GM19467 (cell line): ENCODE results near the gene RNF130.
A peak's percentile ranks its signal among the peaks of the same experiment; 100 is the strongest.

Source experiments
- ATAC-seq: cut with Tn5 transposase; IDR thresholded peaks from one replicate; pipeline ENCODE4 v1.9.1; 2021; ENCODE audit warnings: mild to moderate bottlenecking, moderate library complexity; ENCODE audit not compliant: unreplicated experiment

Gene RNF130

DNA sequence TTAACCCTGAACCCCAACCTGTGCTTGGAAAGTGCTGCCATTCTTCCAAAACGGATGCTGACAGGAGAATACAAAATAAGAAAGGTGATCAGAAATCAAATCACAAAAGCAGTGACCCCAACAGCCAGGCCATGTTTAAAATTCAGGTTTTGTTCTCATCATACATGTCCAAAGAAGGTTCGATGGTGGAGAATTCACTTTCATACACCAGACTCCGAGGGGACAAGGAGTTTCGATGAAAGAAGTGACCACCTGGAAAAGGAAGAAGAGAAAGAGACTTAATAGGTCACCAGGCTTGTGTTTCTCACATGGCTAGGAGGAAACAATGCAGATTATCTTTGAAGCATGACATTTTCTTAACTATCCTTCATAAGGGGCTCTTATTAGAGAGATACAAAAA is 151.4 kb downstream of the RNF130 start:
- ATAC-seq, result no peak

GRCh38 chr5:179919487-179920060 is 152.0 kb downstream of the RNF130 start:
- ATAC-seq, result no peak

DNA sequence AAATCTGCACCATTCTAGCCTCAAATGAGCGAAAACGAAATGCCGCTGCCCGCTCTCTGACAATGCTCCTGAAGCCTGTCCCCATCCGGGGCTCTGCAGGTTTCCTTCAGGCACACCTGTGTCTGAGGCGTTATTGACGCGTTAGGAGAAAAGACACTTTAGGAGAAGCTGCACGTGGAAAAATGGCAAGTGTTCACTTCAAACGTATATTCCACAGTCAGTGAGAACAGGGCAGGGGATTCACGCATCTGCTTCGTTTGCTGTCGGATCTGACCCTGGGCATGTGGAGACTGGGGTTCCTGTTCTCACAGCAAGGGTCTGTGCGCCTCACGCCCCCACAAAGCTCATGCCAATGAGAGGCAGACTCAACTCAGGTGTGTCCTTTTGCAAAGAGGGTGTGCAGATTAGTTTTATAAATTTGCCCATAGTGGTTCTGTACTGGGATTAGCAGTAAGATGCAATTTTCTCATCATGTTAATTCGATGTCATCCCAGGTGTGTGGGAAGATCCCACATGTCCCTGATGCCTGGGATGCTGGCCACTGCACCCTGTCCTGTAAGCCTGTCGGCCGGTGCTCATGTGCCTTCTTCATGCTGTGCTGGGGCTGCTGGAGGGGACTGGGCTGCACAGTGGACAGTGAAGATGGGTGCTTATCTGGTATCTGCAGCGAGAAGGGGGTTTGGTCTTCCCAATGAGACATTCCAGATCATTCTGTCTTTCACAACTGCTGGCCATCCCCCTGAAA is 152.6 kb downstream of the RNF130 start:
- no peak for ATAC-seq

DNA sequence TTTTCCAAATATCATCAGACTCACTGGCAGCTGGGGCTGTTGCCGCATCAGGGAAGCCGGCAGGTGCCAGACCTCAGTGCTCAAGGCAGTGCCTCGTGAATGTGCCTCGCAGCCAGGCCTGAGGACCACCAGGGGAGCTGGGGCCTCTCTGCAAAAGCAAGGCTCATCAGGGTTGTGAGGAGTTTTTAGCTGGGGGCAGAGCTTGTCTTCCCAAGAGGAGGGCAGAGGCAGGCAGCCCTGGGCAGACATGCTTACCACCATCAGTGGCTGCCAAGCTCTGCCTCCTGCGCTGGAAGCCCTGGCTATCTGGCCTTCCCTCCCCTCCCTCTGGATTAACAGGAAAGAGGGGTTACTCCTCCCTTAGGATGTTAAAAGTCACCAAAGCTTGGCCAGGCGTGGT is 155.0 kb downstream of the RNF130 start:
- no peak for ATAC-seq

GRCh38 chr5:179915406-179915935 is 156.1 kb downstream of the RNF130 start:
- ATAC-seq, result no peak

GRCh38 chr5:179914032-179914755 is 157.4 kb downstream of the RNF130 start:
- no peak for ATAC-seq

GRCh38 chr5:179913461-179913860 is 158.1 kb downstream of the RNF130 start:
- ATAC-seq, result no peak

DNA sequence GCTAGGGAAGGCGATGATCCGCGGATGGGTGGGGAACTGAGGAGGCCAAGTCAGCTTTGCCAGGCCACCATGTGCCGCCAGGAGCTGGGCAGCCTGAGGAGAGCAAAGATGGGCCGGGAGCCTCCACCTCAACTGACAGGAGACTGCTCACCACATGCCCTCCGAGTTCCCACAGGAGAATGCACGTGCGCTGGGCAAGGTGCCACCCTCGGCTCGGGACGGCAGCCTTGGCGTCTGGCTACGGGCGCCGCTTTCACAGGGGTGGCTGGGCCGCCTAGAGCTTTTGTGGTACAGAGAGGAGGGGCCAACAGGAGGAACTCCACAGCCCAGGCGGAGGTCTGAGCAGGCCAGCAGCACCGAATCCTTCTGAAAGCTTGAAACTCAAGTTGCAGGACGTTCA is 158.6 kb downstream of the RNF130 start:
- ATAC-seq, result no peak

DNA sequence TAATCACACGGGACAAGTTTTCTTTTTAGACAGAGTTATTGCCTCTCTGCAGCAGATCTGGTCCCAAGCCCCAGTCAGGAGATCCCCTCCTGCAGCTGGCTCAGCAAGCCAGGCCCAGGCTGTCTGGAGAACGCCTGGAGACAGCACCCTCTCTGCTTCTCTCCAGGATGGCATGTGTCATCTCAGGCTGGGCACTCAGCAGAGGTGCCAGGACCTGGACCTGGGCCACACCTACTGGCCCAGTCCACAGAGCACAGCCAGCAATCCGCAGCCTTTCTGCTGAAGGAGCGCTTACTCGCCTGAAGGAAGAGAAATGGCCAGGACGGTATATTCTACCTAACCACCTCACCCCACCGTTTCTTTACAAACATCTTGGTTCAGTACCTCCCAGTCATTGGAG is 159.2 kb downstream of the RNF130 start:
- no peak for ATAC-seq

DNA sequence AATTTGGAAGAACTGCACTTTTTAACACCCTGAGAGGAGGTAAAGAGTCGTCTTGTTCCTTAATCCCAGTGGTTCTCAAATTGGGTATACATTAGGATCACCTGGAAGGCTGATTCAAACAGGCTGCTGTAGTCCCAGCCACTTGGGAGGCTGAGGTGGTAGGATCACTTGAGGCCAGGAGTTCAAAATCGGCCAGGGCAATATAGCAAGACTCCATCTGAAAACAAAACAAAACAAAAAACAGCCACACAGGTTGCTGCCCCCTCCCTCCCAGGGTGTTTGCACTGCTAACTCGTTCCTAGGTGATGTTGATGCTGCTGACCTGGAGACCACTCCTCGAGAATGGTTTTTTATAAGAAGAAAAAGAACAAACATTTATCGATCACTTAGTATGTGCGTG is 162.3 kb downstream of the RNF130 start:
- ATAC-seq, result no peak

- ATAC-seq, result no peak
Observed at GRCh38 chr5:179908528-179908927, 163.0 kb downstream of the RNF130 start.

DNA sequence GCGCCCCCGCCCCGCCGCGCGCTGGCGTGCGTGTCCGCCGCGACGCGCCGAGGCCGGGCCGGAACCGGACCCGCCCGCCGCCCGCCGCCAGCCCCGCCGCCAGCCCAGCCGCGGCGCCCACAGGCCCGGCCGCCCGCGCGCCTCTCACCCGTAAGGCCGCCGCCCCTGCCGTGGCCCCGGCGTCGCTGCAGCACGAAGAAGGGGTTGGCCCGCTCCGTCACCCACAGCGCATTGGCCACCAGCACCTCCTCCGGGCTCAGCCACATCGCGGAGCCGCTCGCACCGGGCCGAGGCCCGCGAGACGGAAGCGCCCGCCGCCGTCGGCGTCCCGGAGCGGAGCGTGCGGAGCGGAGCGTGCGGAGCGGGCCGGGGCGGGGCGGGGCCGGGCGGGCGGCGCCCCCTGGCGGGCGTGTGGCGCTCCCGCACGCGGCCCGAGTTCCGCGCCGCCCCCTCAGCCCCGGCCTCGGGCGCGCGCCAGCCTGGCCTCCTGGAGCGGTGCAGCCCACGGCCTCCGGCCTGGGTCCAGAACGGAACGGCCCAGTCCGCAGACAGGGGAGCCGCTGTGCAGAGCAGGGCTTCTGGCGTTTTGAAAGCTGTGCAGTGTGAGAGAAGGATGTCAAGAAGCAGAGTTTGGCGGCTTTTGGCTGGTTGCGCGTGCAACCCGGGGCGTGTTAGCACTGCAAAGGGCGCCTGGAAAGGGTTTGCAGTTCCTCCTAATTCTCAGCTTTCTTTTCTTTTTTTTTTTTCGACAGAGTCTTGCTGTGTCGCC is 163.8 kb downstream of the RNF130 start, which contains the start of gene TBC1D9B:
Gene TBC1D9B (minus strand): TSS at position 342 of the 769 bp plus-strand sequence. CDS start 76 bp downstream, at position 266.
- ATAC-seq, result peak; percentile 84

DNA sequence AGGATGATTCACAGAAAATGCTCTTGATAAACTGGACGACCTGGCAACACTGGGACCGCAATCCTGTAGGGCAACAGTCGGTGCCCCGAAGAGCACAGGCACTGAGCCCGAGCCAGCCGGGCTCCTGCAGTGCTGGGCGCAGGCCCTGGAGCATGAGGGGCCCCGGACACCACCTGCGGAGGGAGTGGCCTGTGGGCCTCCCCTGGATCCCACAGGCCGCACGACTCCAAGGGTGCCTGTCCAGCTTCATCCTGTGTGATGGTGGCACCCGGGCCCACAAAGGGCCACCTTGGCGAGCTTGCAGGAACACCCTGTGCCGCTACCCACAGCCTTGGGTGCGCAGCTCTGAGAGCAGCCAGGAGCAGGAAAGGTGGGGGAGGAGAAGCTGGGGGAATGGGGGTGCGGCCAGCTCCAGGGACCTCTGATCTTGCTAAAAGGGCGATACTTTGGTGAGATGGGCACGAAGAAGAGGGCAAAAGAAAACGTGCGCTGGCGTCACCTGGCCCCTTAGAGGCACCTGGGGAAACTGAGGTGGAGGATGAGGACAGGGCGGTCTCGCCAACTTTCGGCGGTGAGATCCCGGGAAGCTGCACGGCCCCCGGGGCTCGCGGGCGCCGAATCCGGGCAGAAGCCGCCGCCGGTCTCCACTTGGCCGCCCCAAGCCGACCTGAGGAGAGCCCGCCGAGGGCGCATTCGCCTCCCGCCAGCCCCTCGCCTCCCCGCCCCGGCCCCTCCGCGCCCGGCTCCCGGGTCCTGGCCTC is 164.6 kb downstream of the RNF130 start:
- peak; percentile 4 for ATAC-seq

GRCh38 chr5:179906294-179906794 is 165.2 kb downstream of the RNF130 start:
- ATAC-seq, result no peak

- no peak for ATAC-seq
Observed at GRCh38 chr5:179905161-179905560, 166.4 kb downstream of the RNF130 start.
